HepG2 (cell line): Measurements from ENCODE around the gene TBC1D20. TPM values are rescaled to one million over a fixed set of nuclear protein-coding genes. Genes with fewer than 3 reads are reported as not detected.

Source experiments
- AKNA ChIP-seq: sonication (generic); formaldehyde crosslinking; IDR thresholded peaks from 2 replicates; pipeline ENCODE4 v1.4.0; 2020; ENCODE audit warnings: missing genetic modification reagents, borderline replicate concordance
- BCLAF1 ChIP-seq: fragments of 450-650 bp; IDR thresholded peaks from 2 replicates; pipeline ENCODE4 v1.6.1; 2017; ENCODE audit warnings: mild to moderate bottlenecking
- ELF4 ChIP-seq: sonication (generic); formaldehyde crosslinking; IDR thresholded peaks from 2 replicates; pipeline ENCODE4 v1.5.0; 2020; ENCODE audit warnings: missing genetic modification reagents, mild to moderate bottlenecking, moderate library complexity, borderline replicate concordance
- FOXM1 ChIP-seq: sonication (generic); formaldehyde crosslinking; IDR thresholded peaks from 2 replicates; pipeline ENCODE4 v1.5.0; 2020; ENCODE audit warnings: missing genetic modification reagents
- GATAD1 ChIP-seq: IDR thresholded peaks from 2 replicates; pipeline ENCODE4 v1.6.1; 2016; ENCODE audit warnings: missing genetic modification reagents, missing compliant biosample characterization
- HNRNPH1 ChIP-seq: fragments of 200-400 bp; formaldehyde crosslinking; optimal IDR thresholded peaks from 2 replicates; pipeline ENCODE3; 2017; ENCODE audit warnings: mild to moderate bottlenecking, low read depth, low read length
- MBD4 ChIP-seq: IDR thresholded peaks from 2 replicates; pipeline ENCODE4 v1.6.1; 2012; ENCODE audit warnings: low read length, inconsistent platforms, borderline replicate concordance
- RAD21 ChIP-seq: fragments of 450-650 bp; formaldehyde crosslinking; IDR thresholded peaks from 2 replicates; pipeline ENCODE4 v1.5.0; 2020; ENCODE audit warnings: mild to moderate bottlenecking
- SRY ChIP-seq: sonication (generic); formaldehyde crosslinking; IDR thresholded peaks from 2 replicates; pipeline ENCODE4 v1.8.0; 2022; ENCODE audit warnings: mild to moderate bottlenecking, missing genetic modification reagents
- TEAD3 ChIP-seq: optimal IDR thresholded peaks from 2 replicates; pipeline ENCODE3; 2016; ENCODE audit warnings: borderline replicate concordance
- ZBTB26 ChIP-seq: IDR thresholded peaks from 2 replicates; pipeline ENCODE4 v1.6.1; 2016; ENCODE audit warnings: missing compliant biosample characterization, missing genetic modification reagents, borderline replicate concordance
- ZBTB42 ChIP-seq: sonication (generic); formaldehyde crosslinking; IDR thresholded peaks from 2 replicates; pipeline ENCODE4 v1.5.0; 2020; ENCODE audit warnings: mild to moderate bottlenecking, missing genetic modification reagents
- ZEB1 ChIP-seq: IDR thresholded peaks from 2 replicates; pipeline ENCODE4 v1.6.1; 2012; ENCODE audit warnings: mild to moderate bottlenecking, low read depth, inconsistent platforms; ENCODE audit not compliant: insufficient replicate concordance
- ZIK1 ChIP-seq: sonication (generic); formaldehyde crosslinking; IDR thresholded peaks from 2 replicates; pipeline ENCODE4 v1.5.0; 2020; ENCODE audit warnings: mild to moderate bottlenecking, low read depth, missing genetic modification reagents, borderline replicate concordance
- ZNF10 ChIP-seq: sonication (generic); formaldehyde crosslinking; IDR thresholded peaks from 2 replicates; pipeline ENCODE4 v1.4.0; 2020; ENCODE audit warnings: mild to moderate bottlenecking, low read depth, missing genetic modification reagents, borderline replicate concordance
- ZNF276 ChIP-seq: sonication (generic); formaldehyde crosslinking; IDR thresholded peaks from 2 replicates; pipeline ENCODE4 v1.4.0; 2020; ENCODE audit warnings: mild to moderate bottlenecking, low read depth, missing genetic modification reagents
- ZNF484 ChIP-seq: sonication (generic); formaldehyde crosslinking; IDR thresholded peaks from 2 replicates; pipeline ENCODE4 v1.5.1; 2020; ENCODE audit warnings: mild to moderate bottlenecking, low read depth, missing genetic modification reagents, borderline replicate concordance
- ZNF839 ChIP-seq: sonication (generic); formaldehyde crosslinking; IDR thresholded peaks from 2 replicates; pipeline ENCODE4 v1.4.0; 2020; ENCODE audit warnings: missing genetic modification reagents, mild to moderate bottlenecking, borderline replicate concordance
- ZZZ3 ChIP-seq: sonication (generic); formaldehyde crosslinking; IDR thresholded peaks from 2 replicates; pipeline ENCODE4 v1.4.0; 2020; ENCODE audit warnings: missing genetic modification reagents, mild to moderate bottlenecking, borderline replicate concordance
- polyA plus RNA-seq, 8 experiments: library from polyadenylated mRNA; depleted of rRNA in 3 of 8; stranded (reverse) in 7 of 8; unstranded in 1 of 8; fragments of >200 nt; fragmentation: Illumina TruSeq in 4 of 8; extraction: Trizol in 4 of 8; gene quantifications; 2 replicates each; pipeline versions ENCODE4 v1.2.1 to v1.2.3, GENCODE V29; 2011 to 2016; ENCODE audit warnings: low read depth in 4 of 8, missing spikeins in 1 of 8, mixed read lengths in 1 of 8; ENCODE audit not compliant: insufficient read depth in 1 of 8
- total RNA-seq, 5 experiments: library from RNA; depleted of rRNA; stranded (reverse); fragments of >200 nt; fragmentation: Illumina TruSeq; extraction: Trizol; gene quantifications; 2 replicates each; pipeline ENCODE4 v1.2.3, GENCODE V29; 2016; ENCODE audit warnings: low read depth in 1 of 5

TBC1D20 gene
- total and polyA plus RNA-seq, 2 of the 13 experiments (the other 11 are each of a cell fraction or from before 2014, with no cell fraction given) = 36.6 to 47.1 TPM

- peak; percentile 68 for TF ChIP-seq HNRNPH1
- no peak for TF ChIP-seq ZBTB42 (CRISPR knock-in tag)
- TF ChIP-seq ZNF839 (CRISPR knock-in tag) = no peak
- TF ChIP-seq TEAD3 (CRISPR knock-in tag) = no peak
- no peak for TF ChIP-seq ZZZ3 (CRISPR knock-in tag)
- no peak for TF ChIP-seq AKNA (CRISPR knock-in tag)
- TF ChIP-seq ELF4 (CRISPR knock-in tag) = no peak
- no peak for TF ChIP-seq MBD4
- TF ChIP-seq ZIK1 (CRISPR knock-in tag) = no peak
- TF ChIP-seq ZNF484 = no peak
- no peak for TF ChIP-seq ZBTB26
- no peak for TF ChIP-seq BCLAF1
- no peak for TF ChIP-seq GATAD1 (CRISPR knock-in tag)
- TF ChIP-seq RAD21 (CRISPR knock-in tag) = peak; percentile 40; the same call in 1 of the 2 replicates
- no peak for TF ChIP-seq ZEB1
- no peak for TF ChIP-seq FOXM1 (CRISPR knock-in tag)
- TF ChIP-seq ZNF276 = no peak
- TF ChIP-seq SRY (CRISPR knock-in tag) = 0 out of 2 replicates have a peak, but pooled peaks have one; percentile 53
- TF ChIP-seq ZNF10 (CRISPR knock-in tag) = no peak
Observed at GRCh38 chr20:428658-429200, 33.6 kb downstream of the TBC1D20 start (continued).
